Body of pancreas (tissue), 4 donors: ENCODE data around the gene STXBP4. TPM values are rescaled to one million over a fixed set of nuclear protein-coding genes. Genes with fewer than 3 reads are reported as not detected.

Experiments used
- ATAC-seq: fragments of 150-250 bp; one replicate; pipeline ENCODE4 v1.9.1; 2016
- DNase-seq, 4 donors: peaks; one replicate each; pipeline ENCODE4 v3.0.0-alpha.2; 2019
- H3K27ac ChIP-seq, 4 donors: fragments of 200-600 bp; sonication (generic); 1 replicate in 3 of 4; 2 replicates in 1 of 4; pipeline versions ENCODE4 v1.5.1 to v1.6.1; 2016 to 2019; ENCODE audit warnings: mild to moderate bottlenecking in 1 of 4, mixed read lengths in 1 of 4, moderate library complexity in 1 of 4
- H3K27me3 ChIP-seq, 2 donors: fragments of 200-600 bp; sonication (generic); one replicate each; pipeline ENCODE4 v1.6.0; 2016; ENCODE audit warnings: mild to moderate bottlenecking in 1 of 2
- H3K36me3 ChIP-seq, 2 donors: fragments of 200-600 bp; sonication (generic); replicated peaks in 1 of 2; 2 replicates each; pipeline ENCODE4 v1.5.1; 2016; ENCODE audit warnings: low read depth in 2 of 2; ENCODE audit not compliant: insufficient read depth in 1 of 2
- H3K4me1 ChIP-seq: fragments of 200-600 bp; sonication (generic); one replicate; pipeline ENCODE4 v1.6.0; 2016
- H3K4me3 ChIP-seq, 2 donors: fragments of 200-600 bp; sonication (generic); 1 replicate in 1 of 2; 2 replicates in 1 of 2; pipeline ENCODE4 v1.5.1; 2016 to 2019
- H3K9me3 ChIP-seq, 3 donors: fragments of 200-600 bp; sonication (generic); 1 replicate in 2 of 3; 2 replicates in 1 of 3; pipeline ENCODE4 v1.5.1; 2016
- CTCF ChIP-seq, 7 experiments: fragments of 450-650 bp in 4 of 7; fragments of 200-600 bp in 3 of 7; sonication (generic) in 3 of 7; IDR thresholded peaks; one replicate each; pipeline ENCODE4 v1.5.1; 2016 to 2019; ENCODE audit warnings: antibody characterized with exemption in 7 of 7
- POLR2A ChIP-seq, 3 donors: fragments of 450-650 bp; IDR thresholded peaks; one replicate each; pipeline ENCODE4 v1.6.1; 2016; ENCODE audit warnings: antibody characterized with exemption in 3 of 3, mild to moderate bottlenecking in 2 of 3
- WGBS, 2 donors: methylation state at CpG; one replicate each; pipeline ENCODE4 v1.1.5; 2017; 5-methylcytosine and 5-hydroxymethylcytosine counted together
- intact Hi-C: fragments of 100-400 bp; cut with DNase I; formaldehyde crosslinking; loops from one replicate; pipeline ENCODE4 v1.15.1; 2023
- total RNA-seq, 2 donors: library from RNA; depleted of rRNA; stranded (reverse); fragments of >200 nt; gene quantifications; one replicate each; pipeline ENCODE4 v1.1.0, GENCODE V29; 2016

STXBP4 gene
- total RNA-seq, 2 donors from 2014 or later: 3.6 to 9.3 TPM

DNA sequence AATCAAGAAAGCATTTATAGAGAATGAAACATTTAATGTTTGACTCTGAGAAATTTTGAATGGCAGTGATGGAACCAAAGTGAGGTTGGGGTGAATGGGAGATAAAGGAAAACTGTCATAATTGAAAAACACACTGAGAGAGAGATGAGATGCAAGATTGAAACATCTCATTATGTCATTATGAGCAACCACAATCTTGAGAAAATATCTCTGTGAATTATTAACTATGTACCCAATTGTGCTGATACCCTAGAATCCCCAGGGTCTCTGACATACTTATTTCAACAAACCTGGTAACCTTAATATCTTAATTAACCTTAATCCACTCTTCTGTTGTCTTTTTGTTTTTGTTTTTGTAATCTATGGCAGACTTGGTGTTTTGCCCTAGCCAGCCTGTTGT is 152.7 kb downstream of the STXBP4 start:
- Histone ChIP-seq H3K27ac (no peak overlapping the region), H3K9me3 (no peaks in the 10 kb centered on the region), H3K36me3 (no peaks in the 10 kb centered on the region), H3K4me1 (peaks cover 12% of the 10 kb centered on the region), H3K4me3 (no peak overlapping the region), H3K27me3 (no peaks in the 10 kb centered on the region)
- TF ChIP-seq CTCF (IDR thresholded peaks at IDR 0.05) (no peak), POLR2A (IDR thresholded peaks at IDR 0.05) (no peak)
- intact Hi-C loops: no loop called here
- no peak for DNase-seq
- ATAC-seq: no peak

DNA sequence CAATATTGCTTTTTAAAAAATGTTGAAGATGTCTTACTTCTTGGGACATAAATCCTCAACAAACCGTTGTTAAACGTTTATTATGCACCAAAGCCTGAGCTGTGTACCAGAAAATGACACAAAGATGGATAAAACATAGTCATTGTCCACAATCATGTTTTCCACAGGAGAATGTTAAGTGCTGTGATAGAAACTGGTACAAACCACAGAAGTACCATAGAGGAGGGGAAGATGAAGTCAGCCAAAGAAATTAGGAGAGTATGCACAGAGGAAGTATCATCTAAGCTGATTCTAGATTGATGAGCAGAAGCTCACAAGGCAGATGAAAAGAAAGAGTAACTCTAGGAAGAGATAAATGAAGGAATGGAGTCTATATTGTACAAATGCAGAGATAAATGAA is 153.5 kb downstream of the STXBP4 start:
- ATAC-seq (no peak), DNase-seq (no peak)
- 92 to 96% methylated on average over 2 of the region's 2 CpGs for WGBS, 2 donors
- no peak overlapping the region for H3K27ac ChIP-seq
- no peak overlapping the region for H3K4me3 ChIP-seq
- TF ChIP-seq POLR2A (IDR thresholded peaks at IDR 0.05): no peak
- TF ChIP-seq CTCF (IDR thresholded peaks at IDR 0.05): no peak
- no peaks in the 10 kb centered on the region for H3K36me3 ChIP-seq
- H3K9me3 ChIP-seq: no peaks in the 10 kb centered on the region
- H3K4me1 ChIP-seq: peaks cover 4% of the 10 kb centered on the region
- no peaks in the 10 kb centered on the region for H3K27me3 ChIP-seq
- intact Hi-C loops: no loop called here

DNA sequence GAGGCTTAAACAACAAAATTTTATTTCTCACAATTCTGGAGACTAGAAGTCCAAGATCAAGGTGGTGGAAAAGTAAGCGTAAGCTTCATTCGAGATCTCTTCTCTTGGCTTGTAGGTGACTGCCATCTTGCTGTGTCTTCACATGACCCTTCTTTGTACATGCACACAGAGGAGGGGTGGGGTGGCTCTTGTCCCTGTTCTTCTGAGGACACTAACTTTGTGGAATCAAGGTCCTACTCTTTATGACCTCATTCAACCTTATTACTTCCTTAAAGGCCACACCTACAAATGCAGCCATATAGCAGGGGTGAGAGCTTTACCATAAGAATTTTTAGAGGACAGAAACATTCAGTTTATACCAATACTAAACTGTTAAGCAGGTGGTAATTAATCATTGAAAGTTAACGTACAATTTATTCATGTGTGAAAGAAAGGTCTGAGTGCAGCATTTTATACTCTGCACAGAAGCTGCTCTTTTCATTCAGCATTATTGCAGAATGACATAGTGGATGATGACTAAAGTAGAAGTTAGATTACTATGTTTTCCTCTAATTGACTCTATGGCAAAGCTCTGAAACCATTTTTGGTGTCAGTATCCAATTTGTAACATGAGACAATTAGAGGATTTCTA is 156.3 kb downstream of the STXBP4 start:
- no peak overlapping the region for H3K27ac ChIP-seq
- H3K27me3 ChIP-seq: no peaks in the 10 kb centered on the region
- DNase-seq: no peak
- no peaks in the 10 kb centered on the region for H3K9me3 ChIP-seq
- no peak overlapping the region for H3K4me3 ChIP-seq
- no peaks in the 10 kb centered on the region for H3K36me3 ChIP-seq
- no peaks in the 10 kb centered on the region for H3K4me1 ChIP-seq
- ATAC-seq: no peak
- TF ChIP-seq CTCF (IDR thresholded peaks at IDR 0.05) (no peak), POLR2A (IDR thresholded peaks at IDR 0.05) (no peak)
- intact Hi-C loops: no loop called here
- WGBS, 2 donors: 87 to 89% methylated on average over 3 of the region's 3 CpGs

GRCh38 chr17:55133583-55133982 is 165.0 kb downstream of the STXBP4 start:
- Histone ChIP-seq H3K27me3 (no peaks in the 10 kb centered on the region), H3K4me1 (no peaks in the 10 kb centered on the region), H3K9me3 (no peaks in the 10 kb centered on the region), H3K27ac (no peak overlapping the region), H3K36me3 (no peaks in the 10 kb centered on the region), H3K4me3 (no peak overlapping the region)
- DNase-seq (no peak), ATAC-seq (no peak)
- intact Hi-C loops: no loop called here
- 45 to 68% methylated on average over 2 of the region's 2 CpGs for WGBS, 2 donors
- TF ChIP-seq POLR2A (IDR thresholded peaks at IDR 0.05): no peak

GRCh38 chr17:55134486-55135157 is 166.1 kb downstream of the STXBP4 start:
- H3K27me3 ChIP-seq: no peaks in the 10 kb centered on the region
- intact Hi-C loops: no loop called here
- 82 to 84% methylated on average over 1 of the region's 1 CpG for WGBS, 2 donors

More at GRCh38 chr17:55134486-55135157, 166.1 kb downstream of the STXBP4 start:
- DNase-seq (no peak), ATAC-seq (no peak)
- no peak overlapping the region for H3K27ac ChIP-seq
- TF ChIP-seq POLR2A (IDR thresholded peaks at IDR 0.05) (no peak), CTCF (IDR thresholded peaks at IDR 0.05) (no peak)
- H3K9me3 ChIP-seq: no peaks in the 10 kb centered on the region
- no peaks in the 10 kb centered on the region for H3K4me1 ChIP-seq
- no peak overlapping the region for H3K4me3 ChIP-seq
- no peaks in the 10 kb centered on the region for H3K36me3 ChIP-seq
